Breast epithelium (tissue), 4 donors: Measurements from ENCODE around the gene PLXNB2. TPM values are rescaled to one million over a fixed set of nuclear protein-coding genes. Genes with fewer than 3 reads are reported as not detected.
"Not testable (repeated sequence)": the region's sequence is repeated elsewhere in the genome, so short reads cannot be mapped to it uniquely, and the experiment has no call there.

ENCODE experiments used
- DNase-seq, 2 donors: peaks; one replicate each; pipeline ENCODE4 v3.0.0-alpha.2; 2019; ENCODE audit warnings: low spot score in 2 of 2
- H3K27ac ChIP-seq, 2 donors: fragments of 200-600 bp; sonication (generic) in 1 of 2; one replicate each; pipeline ENCODE4 v1.5.1; 2016 to 2019; ENCODE audit warnings: mild to moderate bottlenecking in 1 of 2
- H3K27me3 ChIP-seq, 2 donors: fragments of 200-600 bp; sonication (generic) in 1 of 2; one replicate each; pipeline versions ENCODE4 v1.5.1 to v1.6.0; 2017 to 2019; ENCODE audit warnings: control low read depth in 1 of 2, mild to moderate bottlenecking in 1 of 2
- H3K36me3 ChIP-seq: fragments of 200-600 bp; one replicate; pipeline ENCODE4 v1.5.1; 2019
- H3K4me1 ChIP-seq, 2 donors: fragments of 200-600 bp; sonication (generic); one replicate each; pipeline ENCODE4 v1.5.1; 2016 to 2019; ENCODE audit warnings: control low read depth in 1 of 2
- H3K4me3 ChIP-seq, 3 donors: fragments of 200-600 bp; sonication (generic); 1 replicate in 2 of 3; 2 replicates in 1 of 3; pipeline ENCODE4 v1.5.1; 2016 to 2019; ENCODE audit warnings: mild to moderate bottlenecking in 3 of 3, moderate library complexity in 2 of 3
- H3K9me3 ChIP-seq, 2 donors: fragments of 200-600 bp; sonication (generic) in 1 of 2; one replicate each; pipeline ENCODE4 v1.5.1; 2016 to 2019; ENCODE audit warnings: control low read depth in 1 of 2
- POLR2A ChIP-seq: fragments of 450-650 bp; IDR thresholded peaks from one replicate; pipeline ENCODE4 v1.6.1; 2016; ENCODE audit warnings: antibody characterized with exemption, mild to moderate bottlenecking, moderate library complexity
- POLR2AphosphoS5 ChIP-seq, 3 donors: sonication (generic); formaldehyde crosslinking; IDR thresholded peaks; one replicate each; pipeline ENCODE4 v1.6.1; 2017; ENCODE audit warnings: antibody characterized with exemption in 3 of 3
- intact Hi-C: fragments of 100-400 bp; cut with DNase I; formaldehyde crosslinking; loops from one replicate; pipeline ENCODE4 v1.15.1; 2023; ENCODE audit warnings: low total_unique reads
- total RNA-seq, 3 donors: library from RNA; depleted of rRNA; stranded (reverse); fragments of >200 nt; gene quantifications; one replicate each; pipeline ENCODE4 v1.1.0, GENCODE V29; 2016
- TF ChIP-seq, protein P1 (sequence below), 3 donors: fragments of 450-650 bp; IDR thresholded peaks; one replicate each; pipeline ENCODE4 v1.5.1; 2016 to 2017; ENCODE audit warnings: antibody characterized with exemption in 3 of 3, mild to moderate bottlenecking in 3 of 3, moderate library complexity in 3 of 3

PLXNB2 gene
- total RNA-seq, 3 donors from 2014 or later, result 79.0 to 137 (median 122) TPM

- Histone ChIP-seq H3K27me3 (no peaks in the 10 kb centered on the region), H3K9me3 (no peaks in the 10 kb centered on the region), H3K27ac (no peak overlapping the region), H3K36me3 (no peaks in the 10 kb centered on the region), H3K4me1 (peaks cover 0 to 8% of the 10 kb centered on the region in 2 donors), H3K4me3 (peak overlapping the region in 2 of 3 donors; percentile 81 to 92)
- TF ChIP-seq, protein P1, sequence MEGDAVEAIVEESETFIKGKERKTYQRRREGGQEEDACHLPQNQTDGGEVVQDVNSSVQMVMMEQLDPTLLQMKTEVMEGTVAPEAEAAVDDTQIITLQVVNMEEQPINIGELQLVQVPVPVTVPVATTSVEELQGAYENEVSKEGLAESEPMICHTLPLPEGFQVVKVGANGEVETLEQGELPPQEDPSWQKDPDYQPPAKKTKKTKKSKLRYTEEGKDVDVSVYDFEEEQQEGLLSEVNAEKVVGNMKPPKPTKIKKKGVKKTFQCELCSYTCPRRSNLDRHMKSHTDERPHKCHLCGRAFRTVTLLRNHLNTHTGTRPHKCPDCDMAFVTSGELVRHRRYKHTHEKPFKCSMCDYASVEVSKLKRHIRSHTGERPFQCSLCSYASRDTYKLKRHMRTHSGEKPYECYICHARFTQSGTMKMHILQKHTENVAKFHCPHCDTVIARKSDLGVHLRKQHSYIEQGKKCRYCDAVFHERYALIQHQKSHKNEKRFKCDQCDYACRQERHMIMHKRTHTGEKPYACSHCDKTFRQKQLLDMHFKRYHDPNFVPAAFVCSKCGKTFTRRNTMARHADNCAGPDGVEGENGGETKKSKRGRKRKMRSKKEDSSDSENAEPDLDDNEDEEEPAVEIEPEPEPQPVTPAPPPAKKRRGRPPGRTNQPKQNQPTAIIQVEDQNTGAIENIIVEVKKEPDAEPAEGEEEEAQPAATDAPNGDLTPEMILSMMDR (IDR thresholded peaks at IDR 0.05), result no peak
- TF ChIP-seq POLR2AphosphoS5 (IDR thresholded peaks at IDR 0.05), result no peak
- TF ChIP-seq POLR2A, result no peak
- no peak for DNase-seq
- intact Hi-C loops, result loop anchor here (5.0 kb wide), 1 partner anchor 53 kb away; the partner anchor contains the start of gene MAPK11
Measured at GRCh38 chr22:50325444-50326224, 18.2 kb upstream of the PLXNB2 start.

GRCh38 chr22:50323900-50324299 is 16.5 kb upstream of the PLXNB2 start:
- Histone ChIP-seq H3K4me3 (no peak overlapping the region), H3K4me1 (peaks cover 0 to 8% of the 10 kb centered on the region in 2 donors), H3K9me3 (no peaks in the 10 kb centered on the region), H3K27me3 (no peaks in the 10 kb centered on the region), H3K27ac (no peak overlapping the region), H3K36me3 (no peaks in the 10 kb centered on the region)
- TF ChIP-seq, protein P1 (IDR thresholded peaks at IDR 0.05), result no peak
- TF ChIP-seq POLR2AphosphoS5 (IDR thresholded peaks at IDR 0.05) (no peak), POLR2A (no peak)
- DNase-seq, result no peak
- intact Hi-C loops, result no loop called here

DNA sequence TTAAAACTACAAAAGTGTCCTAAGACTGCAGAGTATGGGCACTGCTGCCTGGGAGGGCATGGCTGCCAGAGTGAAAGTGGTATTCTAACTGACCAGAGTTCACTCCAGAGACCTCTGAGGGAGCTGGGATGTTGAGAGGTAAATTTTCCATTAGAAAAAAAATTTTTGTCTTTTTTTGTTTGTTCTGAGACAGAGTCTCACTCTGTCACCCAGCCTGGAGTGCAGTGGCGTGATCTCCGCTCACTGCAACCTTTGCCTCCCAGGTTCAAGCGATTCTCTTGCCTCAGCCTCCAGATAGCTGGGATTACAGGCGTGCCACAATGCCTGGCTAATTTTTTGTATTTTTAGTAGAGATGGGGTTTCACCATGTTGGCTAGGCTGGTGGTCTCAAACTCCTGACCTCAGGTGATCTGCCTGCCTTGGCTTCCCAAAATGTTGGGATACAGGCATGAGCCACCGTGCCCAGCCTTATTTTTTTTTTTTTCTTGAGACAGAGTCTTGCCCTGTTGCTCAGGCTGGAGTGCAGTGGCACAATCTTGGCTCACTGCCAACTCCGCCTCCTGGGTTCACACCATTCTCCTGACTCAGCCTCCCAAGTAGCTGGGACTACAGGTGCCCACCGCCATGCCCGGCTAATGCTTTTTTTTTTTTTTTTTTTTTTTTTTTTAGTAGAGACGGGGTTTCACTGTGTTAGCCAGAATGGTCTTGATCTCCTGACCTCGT is 15.1 kb upstream of the PLXNB2 start:
- DNase-seq, intact Hi-C loops, H3K4me1 ChIP-seq, H3K27me3 ChIP-seq, H3K36me3 ChIP-seq, H3K27ac ChIP-seq, H3K4me3 ChIP-seq, H3K9me3 ChIP-seq: not testable (repeated sequence)

DNA sequence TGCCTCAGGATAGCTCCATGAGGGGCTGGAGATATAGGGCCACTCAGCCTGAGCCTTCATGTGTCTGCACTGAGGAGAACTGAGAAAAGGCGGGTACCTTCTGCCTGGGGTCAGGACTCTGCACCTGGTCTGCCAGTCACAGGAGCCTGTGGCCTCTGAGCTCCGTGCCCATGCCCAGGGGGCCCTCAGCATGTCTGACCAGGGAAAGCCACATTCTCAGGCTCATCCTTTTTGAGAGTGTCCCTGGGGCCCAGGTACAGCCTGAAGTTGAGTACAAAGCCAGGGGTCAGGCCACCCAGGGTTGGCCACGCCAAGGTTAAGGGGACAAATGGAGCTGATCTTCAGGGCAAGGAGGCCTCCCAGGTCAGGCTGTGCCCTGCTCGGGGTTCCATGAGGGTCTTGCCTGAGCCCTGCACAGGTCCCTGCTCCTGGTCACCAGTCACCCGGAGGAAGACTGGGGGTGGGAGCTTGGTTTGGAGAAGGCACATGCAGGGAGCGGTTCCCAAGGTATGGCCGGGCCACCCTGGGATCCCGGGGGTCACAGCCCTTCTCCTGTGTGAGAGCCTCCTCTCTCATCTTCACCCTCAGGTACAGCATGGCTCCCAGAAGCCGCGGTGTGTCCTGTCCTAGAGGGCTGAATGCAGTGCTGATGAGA is 13.4 kb upstream of the PLXNB2 start:
- Histone ChIP-seq H3K36me3 (no peaks in the 10 kb centered on the region), H3K9me3 (no peaks in the 10 kb centered on the region), H3K27me3 (no peaks in the 10 kb centered on the region), H3K4me3 (no peak overlapping the region), H3K4me1 (peaks cover 0 to 2% of the 10 kb centered on the region in 2 donors), H3K27ac (no peak overlapping the region)
- intact Hi-C loops, result no loop called here
- TF ChIP-seq POLR2A, result no peak
- TF ChIP-seq, protein P1 (IDR thresholded peaks at IDR 0.05), result no peak
- TF ChIP-seq POLR2AphosphoS5 (IDR thresholded peaks at IDR 0.05), result no peak
- DNase-seq, result no peak

- intact Hi-C loops, result no loop called here
- no peak overlapping the region for H3K27ac ChIP-seq
Measured at GRCh38 chr22:50320116-50320515, 12.7 kb upstream of the PLXNB2 start.

More at GRCh38 chr22:50320116-50320515, 12.7 kb upstream of the PLXNB2 start:
- no peak for TF ChIP-seq POLR2AphosphoS5 (IDR thresholded peaks at IDR 0.05)
- TF ChIP-seq, protein P1 (IDR thresholded peaks at IDR 0.05), result no peak
- TF ChIP-seq POLR2A, result no peak
- Histone ChIP-seq H3K27me3 (no peaks in the 10 kb centered on the region), H3K36me3 (no peaks in the 10 kb centered on the region), H3K4me3 (no peak overlapping the region), H3K4me1 (no peaks in the 10 kb centered on the region), H3K9me3 (no peaks in the 10 kb centered on the region)
- no peak for DNase-seq
